NCI-H2196 treated with DMSO at 0.1 percent for 48 hours (cell line): ENCODE measurements around the gene COL21A1.
"Not testable (repeated sequence)": the region's sequence is repeated elsewhere in the genome, so short reads cannot be mapped to it uniquely, and the experiment has no call there.

Experiments used
- DNase-seq: peaks from one replicate; lab custom pipeline; 2025; ENCODE audit not compliant: unreplicated experiment; lab: John Stamatoyannopoulos, UW

COL21A1 gene

DNA sequence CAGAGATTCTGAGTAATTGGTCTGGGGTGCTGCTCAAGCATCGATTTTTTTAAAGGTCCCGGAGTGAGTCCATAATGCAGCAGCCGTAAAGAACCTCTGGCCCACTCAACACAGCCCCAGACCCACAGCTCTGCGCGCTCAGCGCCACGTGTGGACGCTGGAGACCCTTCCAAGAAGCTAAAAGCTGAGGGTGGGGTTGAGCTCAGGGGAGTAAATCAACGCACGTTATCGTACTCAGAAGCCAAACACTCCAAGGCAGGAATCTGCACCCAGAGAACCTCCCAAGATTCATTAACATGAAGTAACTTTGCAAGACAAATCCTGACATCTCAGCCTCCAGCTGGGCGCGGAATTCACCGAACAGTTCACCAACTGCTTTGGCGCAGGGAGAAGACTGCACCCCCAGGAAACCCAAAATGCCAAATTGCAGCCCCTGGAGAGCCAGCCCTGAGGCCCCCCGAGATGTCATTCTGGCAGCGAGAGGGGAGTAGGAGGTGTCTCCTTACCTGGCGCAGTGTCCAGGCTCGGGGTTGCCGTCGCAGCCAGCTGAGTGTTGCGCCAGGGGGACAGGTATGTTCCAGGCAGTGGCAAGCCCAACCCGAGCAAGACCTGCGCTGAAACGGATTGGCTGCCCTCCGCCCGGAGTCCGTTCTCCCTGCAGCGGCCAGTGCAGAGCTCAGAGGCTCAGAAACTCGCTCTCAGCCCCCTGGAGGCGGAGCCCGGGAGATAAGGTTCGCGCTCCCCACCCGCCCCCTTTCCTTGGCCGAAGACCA, at the start of gene COL21A1:
COL21A1 (minus strand) TSS at position 700 of the 773 bp plus-strand sequence. CDS start 64,962 bp downstream, outside the sequence.
- no peak for DNase-seq

DNA sequence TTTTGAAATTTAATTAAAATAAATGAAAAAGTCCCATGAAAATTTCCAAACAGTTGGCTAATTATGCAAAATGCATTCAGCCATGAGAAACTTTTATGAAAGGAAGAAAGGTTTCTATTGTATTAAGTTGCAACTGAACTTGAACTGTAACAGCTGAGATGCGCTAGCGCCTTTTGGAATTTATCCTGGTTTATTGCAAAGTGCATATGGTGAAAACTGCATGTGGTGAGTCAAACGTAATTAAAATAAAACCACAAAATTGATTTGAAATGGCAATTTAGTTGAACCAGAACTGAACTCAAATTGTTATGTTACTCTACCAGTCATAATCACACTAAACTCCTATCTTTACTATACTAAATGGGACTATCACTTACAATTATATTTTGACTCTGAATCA, 46.4 kb upstream of the COL21A1 start:
- no peak for DNase-seq

DNA sequence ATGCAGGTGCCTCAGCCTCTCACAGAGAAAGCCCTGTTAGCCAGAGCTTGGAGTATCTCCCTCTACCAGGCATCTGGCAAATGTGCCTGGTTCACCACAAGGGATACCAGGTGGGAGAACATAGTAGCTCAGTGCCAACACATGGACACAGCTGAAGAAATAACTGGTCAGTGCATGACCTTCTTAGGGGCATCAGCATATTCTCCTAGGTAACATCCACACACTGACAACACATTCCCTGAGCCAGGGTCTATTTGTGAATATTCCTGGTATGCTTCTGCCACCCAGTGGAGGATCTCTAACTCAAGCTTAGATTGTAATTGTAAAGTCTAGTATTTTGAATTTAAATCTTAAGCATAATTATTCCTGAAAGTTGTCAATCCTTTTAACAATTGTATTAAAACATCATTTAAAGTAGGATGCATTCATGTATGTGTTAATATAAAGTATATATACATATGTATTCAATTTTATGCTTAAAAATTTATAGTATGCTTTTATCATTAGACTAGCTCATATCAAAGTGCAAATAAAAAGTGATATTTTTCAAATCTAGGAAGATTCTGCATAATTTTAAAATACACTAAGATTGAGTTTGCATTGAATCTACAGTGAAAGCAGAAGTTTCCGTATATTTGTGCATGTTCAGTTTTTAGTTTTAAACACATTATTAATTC, 45.3 kb upstream of the COL21A1 start:
- DNase-seq, result peak; percentile 47

DNA sequence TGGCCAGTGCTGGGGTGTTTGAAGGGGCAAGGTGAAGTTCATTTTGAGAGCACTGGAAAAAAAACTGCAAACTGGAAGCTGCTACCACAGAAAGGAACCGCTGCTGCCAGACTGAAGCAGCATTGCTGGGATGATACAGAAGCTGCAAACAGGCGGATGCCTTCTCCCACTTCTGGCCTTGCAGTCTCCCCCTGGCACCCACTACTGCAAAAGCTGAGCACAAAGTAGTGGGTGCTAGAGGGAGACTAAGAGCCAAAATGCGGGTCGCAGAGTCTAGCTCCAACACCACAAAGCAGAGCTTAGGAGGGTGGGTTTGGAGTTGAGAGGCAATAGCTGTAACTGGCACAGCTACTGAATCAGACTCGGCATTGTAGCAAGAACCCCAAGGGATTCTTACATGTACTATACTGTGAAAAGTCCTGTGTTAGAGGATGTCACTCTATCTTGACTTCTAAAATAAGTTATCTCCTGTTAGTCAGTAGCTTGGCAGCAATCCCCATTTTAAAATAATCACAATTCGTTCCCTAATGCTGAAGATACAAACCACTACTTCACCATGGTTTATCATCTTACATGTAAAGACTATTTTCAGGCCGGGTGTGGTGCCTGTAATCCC, 44.0 kb upstream of the COL21A1 start:
- no peak for DNase-seq

DNA sequence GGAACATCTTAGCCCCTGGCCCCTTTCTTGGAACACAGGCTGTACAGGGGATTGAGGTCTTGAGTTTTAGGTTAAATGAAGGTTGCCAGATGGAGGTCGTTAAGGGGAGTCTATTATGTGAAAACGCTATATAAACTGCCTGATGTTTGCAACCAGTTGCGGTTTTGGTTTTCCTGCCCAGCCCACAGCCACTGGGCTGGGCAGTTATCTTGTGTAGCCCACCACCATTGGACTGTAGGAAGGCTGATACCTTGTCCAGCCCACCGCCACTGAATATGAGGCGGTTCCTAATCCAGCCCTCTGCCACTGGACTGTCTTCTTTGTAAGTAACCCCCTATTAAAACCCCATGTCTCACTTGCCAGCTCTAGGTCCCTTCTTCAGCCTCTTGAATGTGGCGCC, 42.3 kb upstream of the COL21A1 start:
- no peak for DNase-seq

DNA sequence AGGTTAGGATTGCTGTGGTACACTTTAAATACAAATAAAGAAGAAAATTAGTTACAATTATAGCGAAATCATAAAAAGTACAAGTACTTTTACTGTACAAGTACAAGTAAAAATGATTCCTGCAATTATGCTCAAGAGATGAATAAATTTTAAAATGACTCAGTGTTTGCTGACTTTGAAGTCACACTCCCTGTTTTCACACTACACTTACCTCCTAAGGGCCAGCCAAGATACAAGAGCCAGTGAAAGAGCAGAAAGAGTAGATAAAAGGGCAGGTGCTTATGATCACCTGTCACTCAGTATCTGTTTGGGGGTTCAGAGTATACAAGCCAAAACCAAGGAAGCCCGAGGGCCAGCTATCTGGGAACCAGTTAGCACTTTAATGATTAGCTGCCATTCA, 41.0 kb upstream of the COL21A1 start:
- no peak for DNase-seq

DNA sequence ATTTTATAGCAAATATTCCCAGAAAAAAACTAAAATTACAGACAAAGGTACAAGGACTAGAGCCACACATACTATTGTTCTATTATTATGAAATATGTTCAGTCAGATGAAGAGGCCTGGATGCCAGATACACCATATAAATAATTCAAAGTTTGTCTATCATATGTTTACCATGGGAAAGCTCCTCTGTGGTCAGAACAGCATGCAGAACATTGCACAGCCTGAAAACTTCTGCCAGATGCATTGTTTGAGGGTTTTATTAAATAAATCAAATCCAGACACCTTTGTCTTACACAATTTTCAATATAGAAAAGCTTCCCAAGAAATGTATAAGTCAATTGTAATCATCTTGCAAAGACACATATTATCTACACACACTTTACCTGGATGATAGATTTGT, 35.0 kb upstream of the COL21A1 start:
- DNase-seq, result no peak

DNA sequence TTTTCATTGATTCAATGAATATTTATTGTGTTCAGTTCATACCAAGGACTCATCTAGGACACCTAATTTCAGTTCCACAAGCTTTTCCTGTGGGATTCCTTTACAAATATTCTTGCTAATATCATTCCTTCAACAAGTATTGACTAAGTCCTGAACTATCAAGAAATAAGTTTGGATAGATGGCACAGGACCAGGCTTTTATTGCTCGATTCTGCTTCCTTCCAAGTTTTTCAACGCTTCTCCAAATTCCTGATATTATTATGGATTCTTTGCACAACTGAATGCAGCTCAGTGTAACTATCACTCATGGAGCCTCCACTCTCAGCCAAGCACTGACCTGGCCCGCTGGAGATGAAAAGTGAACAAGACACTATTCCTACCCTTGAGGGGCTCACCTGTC, 32.7 kb upstream of the COL21A1 start:
- DNase-seq, result no peak

DNA sequence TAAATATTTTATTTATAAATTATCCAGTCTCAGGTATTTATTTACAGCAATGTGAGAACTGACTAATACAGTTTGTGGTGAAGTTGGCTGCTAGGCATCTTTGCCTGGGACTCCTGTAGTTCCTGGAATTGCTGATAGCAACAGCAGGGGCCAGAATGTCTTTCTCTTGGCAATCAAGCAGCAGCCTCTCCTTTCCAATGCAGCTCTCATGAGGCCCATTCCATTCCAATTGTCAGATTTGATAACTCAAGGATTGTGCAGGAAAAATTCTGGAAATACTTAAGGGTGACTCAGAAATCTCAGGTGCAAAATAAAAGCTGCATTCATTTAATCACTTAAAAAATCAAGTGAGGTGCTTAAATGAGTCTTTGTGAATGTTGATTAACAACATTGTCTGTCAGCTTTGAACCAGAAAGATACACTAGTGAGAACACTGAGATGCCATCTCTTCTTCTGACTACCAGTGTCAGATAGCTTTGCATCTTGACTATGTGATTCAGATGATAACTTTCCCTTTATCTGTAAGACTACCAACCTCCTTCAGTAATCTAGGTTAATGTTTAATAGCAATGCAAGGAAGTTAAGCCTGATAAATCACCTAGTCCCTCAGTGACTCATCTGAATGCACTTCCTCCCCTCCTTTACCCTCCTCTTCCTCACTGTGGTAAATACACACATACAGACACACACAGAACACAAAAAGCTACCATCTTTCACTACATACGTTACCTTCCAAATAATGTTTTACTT, 32.1 kb upstream of the COL21A1 start:
- no peak for DNase-seq

DNA sequence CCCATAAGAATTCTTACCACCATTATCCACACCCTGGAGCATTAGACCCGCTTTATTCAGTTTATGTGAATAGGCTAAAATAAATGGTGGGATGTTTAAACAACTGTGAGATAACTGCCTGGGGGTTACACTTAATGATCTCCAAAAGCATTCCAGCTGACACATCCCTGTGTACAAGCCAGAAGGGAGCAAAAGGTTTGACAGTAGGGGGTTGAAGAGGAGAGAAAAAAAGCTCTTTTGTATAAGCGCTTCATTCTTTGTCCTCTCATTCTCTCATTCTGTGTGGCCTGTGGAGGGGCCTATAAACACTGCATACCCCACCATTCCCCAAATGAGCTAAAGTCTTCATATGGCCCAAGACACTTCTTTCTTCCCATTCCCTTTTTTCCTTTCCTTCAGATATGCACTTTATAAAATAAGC, 30.8 kb upstream of the COL21A1 start:
- DNase-seq, result no peak

DNA sequence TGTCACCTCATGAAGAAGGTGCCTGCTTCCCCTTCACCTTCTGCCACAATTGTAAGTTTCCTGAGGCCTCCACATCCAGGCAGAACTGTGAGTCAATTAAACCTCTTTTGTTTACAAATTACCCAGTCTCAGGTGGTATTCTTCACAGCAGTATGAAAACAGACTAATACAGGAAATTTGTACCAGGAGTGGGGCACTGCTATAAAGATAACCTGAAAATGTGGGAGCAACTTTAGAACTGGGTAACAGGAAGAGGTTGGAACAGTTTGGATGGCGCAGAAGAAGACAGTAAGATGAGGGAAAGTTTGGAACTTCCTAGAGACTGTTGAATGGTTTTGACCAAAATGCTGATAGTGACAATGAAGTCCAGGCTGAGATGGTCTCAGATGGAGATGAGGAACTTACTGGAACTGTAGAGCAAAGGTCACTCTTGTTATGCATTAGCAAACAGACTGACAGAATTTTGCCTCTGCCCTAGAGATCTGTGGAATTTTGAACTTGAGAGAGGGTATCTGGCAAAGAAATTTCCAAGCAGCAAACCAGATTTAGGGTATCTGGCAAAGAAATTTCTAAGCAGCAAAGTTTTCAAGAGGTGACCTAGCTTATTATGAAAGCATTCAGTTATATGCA, 23.5 kb upstream of the COL21A1 start:
- no peak for DNase-seq

DNA sequence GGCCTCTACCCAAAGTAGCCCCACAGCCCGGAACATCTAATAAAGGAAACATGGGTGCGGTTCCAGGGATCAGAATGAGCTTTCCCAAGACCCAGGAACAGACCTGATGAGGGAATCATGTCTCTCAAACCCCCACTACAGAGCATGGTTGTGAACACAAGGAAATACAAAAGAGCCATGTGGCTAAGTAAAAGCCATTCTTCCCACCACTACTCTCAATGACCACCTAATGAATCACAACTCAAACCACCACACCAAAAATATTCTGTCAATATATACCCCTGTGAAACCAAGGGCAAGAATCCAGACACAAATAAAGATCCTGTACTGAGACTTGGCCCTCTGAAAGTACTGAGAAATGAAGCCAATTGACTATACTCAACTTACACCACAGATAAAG, 20.9 kb upstream of the COL21A1 start:
- DNase-seq, result no peak

DNA sequence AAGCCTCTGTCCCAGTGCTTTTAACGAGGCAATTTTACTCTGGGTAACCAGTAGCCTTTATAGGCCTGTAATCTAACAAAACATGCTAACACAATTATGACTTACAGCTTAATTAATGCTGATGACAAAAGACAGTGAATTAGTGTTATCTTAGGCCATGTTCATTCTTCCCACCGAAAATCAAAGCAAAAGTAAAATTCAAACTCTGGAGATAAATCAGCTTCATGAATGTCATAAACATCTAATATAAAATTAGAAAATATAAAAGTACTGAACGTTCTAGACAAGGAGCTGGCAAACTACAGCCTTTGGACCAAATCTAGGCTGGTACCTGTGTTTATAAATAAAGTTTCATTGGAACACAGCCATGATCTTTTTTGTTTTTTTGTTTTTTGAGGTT, 18.6 kb upstream of the COL21A1 start:
- DNase-seq, result no peak

DNA sequence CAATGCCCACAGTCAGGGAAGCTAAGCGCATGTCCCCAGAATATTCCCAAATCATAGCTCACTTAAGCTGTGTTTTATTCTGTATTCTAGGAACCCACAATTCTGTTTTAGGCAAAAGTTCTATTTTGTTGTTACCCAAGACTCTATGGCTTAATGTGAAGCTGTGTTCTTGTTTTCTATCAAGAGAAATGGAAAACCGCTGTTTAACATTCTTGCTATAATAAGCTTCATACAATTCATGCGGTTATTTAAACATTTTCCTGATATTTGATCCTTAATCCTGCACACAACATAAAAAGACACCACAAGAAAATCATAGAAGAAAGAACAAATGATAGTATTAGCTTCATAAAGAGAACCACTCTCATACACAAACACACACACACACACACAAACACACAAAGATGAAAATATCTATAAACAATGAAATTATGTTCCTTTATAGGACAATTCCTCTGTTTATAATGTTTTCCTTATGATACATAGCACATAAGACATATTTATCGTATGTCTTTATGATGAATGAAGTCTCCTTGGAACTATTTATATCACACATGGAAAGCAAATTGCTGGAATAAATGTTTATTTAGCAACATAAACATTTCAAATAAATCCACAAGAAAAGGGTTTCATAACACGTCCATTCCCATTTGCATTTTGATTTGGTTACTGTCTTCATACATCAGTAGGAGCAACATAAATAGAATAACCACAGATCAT, 16.4 kb upstream of the COL21A1 start:
- DNase-seq, result no peak

DNA sequence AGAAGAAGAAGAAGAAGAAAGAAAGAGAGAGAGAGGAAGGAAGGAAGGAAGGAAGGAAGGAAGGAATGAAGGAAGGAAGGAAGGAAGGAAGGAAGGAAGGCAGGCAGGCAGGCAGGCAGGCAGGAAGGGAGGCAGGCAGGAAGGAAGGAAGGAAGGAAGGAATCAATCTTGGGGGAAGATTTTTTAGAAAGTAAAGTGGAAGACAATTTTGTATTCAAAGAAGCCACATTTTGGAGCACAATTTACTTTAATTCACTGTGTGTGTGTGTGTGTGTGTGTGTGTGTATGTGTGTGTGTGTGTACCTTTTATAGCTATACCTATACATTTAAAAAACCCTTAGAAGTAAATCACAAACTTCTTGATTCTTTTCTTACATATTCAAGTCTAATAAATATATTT, 13.2 kb upstream of the COL21A1 start:
- not testable (repeated sequence) for DNase-seq

DNA sequence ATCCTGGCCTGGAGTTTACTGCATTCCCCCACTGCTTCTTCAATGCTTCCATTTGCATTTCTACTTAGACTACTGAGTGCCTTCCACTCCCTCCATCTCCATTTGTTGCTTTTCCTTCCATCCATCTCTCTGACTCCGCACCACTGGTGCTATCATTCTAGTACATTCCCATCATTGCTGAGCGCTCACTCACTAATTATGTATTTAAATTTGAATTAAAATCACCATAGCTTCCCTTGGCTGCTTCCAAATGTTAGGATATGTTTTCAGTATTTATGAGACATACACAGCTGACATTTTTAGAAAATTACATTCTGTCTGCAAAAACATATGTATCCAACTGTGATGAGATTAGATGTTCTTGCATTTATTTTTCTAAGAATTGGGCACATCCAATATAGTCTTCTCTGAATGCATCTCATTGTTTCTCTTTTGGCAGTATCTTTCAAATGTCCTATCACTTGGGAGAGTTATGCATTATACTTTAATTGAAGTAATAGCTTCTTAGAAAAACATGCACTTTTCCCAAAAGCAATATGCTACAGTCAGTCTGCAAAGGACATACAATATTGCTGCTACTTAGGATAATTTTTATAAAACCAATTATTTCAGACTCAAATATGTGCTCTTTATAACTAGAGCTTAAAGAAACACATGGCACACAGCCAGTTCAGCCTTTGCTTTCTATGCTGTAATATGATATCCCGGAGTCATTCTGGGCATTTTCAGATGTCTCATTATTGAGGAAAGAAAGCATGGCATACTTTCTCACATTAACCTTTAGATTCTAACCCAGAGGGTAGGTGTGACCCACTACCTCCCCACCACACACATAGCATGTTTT, 12.1 kb upstream of the COL21A1 start:
- no peak for DNase-seq

DNA sequence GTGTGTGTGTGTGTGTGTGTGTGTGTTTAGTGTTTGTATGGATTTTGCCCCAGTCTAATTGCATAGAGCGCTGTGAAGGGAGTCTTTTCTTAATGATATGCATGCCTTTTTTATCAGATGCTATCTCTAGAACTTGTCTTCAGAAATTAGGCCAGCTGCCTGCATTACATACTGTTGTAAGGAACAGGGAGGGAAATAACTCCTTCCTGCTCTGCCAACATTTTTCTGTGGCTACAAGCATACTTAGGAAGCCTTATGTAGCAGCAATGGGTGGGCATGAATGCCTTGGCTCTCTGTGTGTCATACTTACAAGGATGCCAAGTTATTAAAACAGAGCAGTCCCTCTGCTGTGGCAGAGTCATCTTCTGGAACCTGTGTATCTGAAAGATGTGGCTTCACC, 8.0 kb upstream of the COL21A1 start:
- DNase-seq, result no peak

DNA sequence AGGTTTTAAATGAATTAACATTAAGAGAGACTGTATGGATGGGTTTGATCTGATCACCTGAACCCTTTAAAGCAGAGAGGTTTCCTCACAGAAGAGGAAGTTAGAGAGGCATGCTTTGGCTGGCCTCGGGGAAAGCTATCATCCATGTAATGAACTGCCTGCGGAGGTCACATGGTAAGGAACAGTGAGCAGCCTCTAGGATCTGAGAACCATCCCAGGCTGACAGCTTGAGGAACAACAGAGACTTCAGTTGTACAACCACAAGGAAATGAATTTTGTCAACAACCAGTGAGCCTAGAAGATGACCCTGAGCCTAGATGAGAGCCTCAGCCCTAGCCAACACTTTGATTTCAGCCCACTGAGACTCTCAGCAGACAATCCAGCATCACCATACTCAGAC, 2.9 kb upstream of the COL21A1 start:
- DNase-seq, result no peak

DNA sequence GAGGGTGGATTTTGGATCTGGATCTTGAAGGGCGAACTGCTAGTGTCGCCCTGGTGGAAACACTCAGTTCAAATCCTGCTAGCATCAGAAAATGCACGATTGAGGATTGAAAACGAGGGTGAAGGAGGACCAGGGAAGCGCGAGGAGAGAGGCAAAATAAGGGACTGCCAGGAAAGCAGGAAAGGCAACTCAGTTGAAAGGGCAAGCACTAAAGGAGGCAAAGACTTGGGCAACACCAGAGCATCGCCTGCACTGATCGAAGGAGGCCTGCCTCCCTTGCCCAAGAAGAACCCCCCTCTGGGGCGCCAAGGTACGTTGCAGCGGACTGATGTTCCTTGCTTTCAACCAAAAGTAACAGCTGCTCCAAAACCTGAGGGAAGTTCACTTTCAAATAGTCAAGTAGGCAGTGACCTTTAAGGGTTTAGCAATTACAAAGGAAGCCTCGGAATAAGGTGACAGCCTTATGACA, 308 bp upstream of the COL21A1 start:
- DNase-seq, result no peak

DNA sequence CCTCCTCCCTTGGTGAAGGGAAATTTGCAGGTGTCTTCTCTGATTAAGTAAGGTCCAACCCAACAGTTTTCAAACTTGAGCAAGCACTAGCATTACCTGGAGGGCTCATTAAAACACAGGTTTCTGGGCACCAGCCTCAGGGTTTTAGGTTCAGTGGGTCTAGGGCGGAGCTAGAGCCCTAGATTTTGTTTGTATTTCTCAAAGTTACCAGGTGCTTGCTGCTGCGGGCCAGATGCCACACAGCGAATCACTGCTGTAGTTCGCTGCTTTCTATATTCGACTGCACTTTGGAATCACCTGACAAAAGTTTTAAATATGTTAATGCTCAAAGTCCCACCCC, 869 bp downstream of the COL21A1 start:
- no peak for DNase-seq
